Astrocyte (in vitro differentiated cells and primary cell): ENCODE results near the gene ANKRD12.

ENCODE experiments used
- EZH2 ChIP-seq: IDR thresholded peaks from 2 replicates; pipeline ENCODE4 v1.6.1; 2012; ENCODE audit warnings: mild to moderate bottlenecking, low read length, inconsistent platforms; ENCODE audit not compliant: insufficient read depth
- TF ChIP-seq, protein P1 (sequence below): IDR thresholded peaks from 2 replicates; pipeline ENCODE4 v1.5.1; 2011; ENCODE audit warnings: low read depth, mild to moderate bottlenecking, inconsistent platforms, low read length, moderate library complexity; ENCODE audit not compliant: insufficient read depth

GRCh38 chr18:9137168-9138066, 836 bp downstream of the ANKRD12 start:
- TF ChIP-seq, protein P1, sequence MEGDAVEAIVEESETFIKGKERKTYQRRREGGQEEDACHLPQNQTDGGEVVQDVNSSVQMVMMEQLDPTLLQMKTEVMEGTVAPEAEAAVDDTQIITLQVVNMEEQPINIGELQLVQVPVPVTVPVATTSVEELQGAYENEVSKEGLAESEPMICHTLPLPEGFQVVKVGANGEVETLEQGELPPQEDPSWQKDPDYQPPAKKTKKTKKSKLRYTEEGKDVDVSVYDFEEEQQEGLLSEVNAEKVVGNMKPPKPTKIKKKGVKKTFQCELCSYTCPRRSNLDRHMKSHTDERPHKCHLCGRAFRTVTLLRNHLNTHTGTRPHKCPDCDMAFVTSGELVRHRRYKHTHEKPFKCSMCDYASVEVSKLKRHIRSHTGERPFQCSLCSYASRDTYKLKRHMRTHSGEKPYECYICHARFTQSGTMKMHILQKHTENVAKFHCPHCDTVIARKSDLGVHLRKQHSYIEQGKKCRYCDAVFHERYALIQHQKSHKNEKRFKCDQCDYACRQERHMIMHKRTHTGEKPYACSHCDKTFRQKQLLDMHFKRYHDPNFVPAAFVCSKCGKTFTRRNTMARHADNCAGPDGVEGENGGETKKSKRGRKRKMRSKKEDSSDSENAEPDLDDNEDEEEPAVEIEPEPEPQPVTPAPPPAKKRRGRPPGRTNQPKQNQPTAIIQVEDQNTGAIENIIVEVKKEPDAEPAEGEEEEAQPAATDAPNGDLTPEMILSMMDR = no peak
- TF ChIP-seq EZH2 = no peak
